Nephron progenitor cell (in vitro differentiated cells): ENCODE data around the gene LOXL3.

Experiments
- DNase-seq: peaks from one replicate; pipeline ENCODE4 v3.0.0; 2021
- H3K27ac Mint-ChIP-seq: 2 replicates; pipeline ENCODE4 v1.8.0; 2021; ENCODE audit warnings: mild to moderate bottlenecking, moderate library complexity, mixed read lengths
- H3K27me3 Mint-ChIP-seq: 2 replicates; pipeline ENCODE4 v1.8.0; 2021; ENCODE audit warnings: mild to moderate bottlenecking, low read depth, mixed read lengths; ENCODE audit not compliant: poor library complexity
- H3K36me3 Mint-ChIP-seq: 2 replicates; pipeline ENCODE4 v1.8.0; 2021; ENCODE audit warnings: low read depth, mixed read lengths
- H3K4me1 Mint-ChIP-seq: 2 replicates; pipeline ENCODE4 v1.8.0; 2021; ENCODE audit warnings: mixed read lengths
- H3K4me3 Mint-ChIP-seq: 2 replicates; pipeline ENCODE4 v1.8.0; 2021; ENCODE audit warnings: mild to moderate bottlenecking, moderate library complexity, mixed read lengths
- H3K9me3 Mint-ChIP-seq: 2 replicates; pipeline ENCODE4 v1.8.0; 2021; ENCODE audit warnings: mild to moderate bottlenecking, moderate library complexity, mixed read lengths
- CTCF ChIP-seq: fragments of 200-600 bp; sonication (generic); IDR thresholded peaks from 2 replicates; pipeline ENCODE4 v1.5.0; 2021; ENCODE audit warnings: antibody characterized with exemption

LOXL3 gene

GRCh38 chr2:74593826-74594772 lies 40.4 kb upstream of the LOXL3 start:
- H3K9me3 Mint-ChIP-seq = no peaks in the 10 kb centered on the region
- TF ChIP-seq CTCF = no peak
- H3K36me3 Mint-ChIP-seq = no peaks in the 10 kb centered on the region
- H3K4me1 Mint-ChIP-seq = peaks cover 4% of the 10 kb centered on the region
- DNase-seq = no peak
- H3K27me3 Mint-ChIP-seq = peaks cover 76% of the 10 kb centered on the region
- H3K27ac Mint-ChIP-seq = peak overlapping the region; percentile 45
- no peak overlapping the region for H3K4me3 Mint-ChIP-seq

- Mint-ChIP-seq H3K27ac (no peak overlapping the region), H3K27me3 (peaks cover 68% of the 10 kb centered on the region), H3K4me1 (peaks cover 4% of the 10 kb centered on the region), H3K4me3 (no peak overlapping the region), H3K9me3 (no peaks in the 10 kb centered on the region), H3K36me3 (no peaks in the 10 kb centered on the region)
- TF ChIP-seq CTCF = no peak
- no peak for DNase-seq
Observed at GRCh38 chr2:74588664-74589063, 34.9 kb upstream of the LOXL3 start.

- DNase-seq = peak; percentile 61
- Mint-ChIP-seq H3K27me3 (peaks cover 62% of the 10 kb centered on the region), H3K36me3 (no peaks in the 10 kb centered on the region), H3K4me3 (no peak overlapping the region), H3K4me1 (peaks cover 4% of the 10 kb centered on the region), H3K9me3 (no peaks in the 10 kb centered on the region), H3K27ac (no peak overlapping the region)
- TF ChIP-seq CTCF = peak; percentile 67
Observed at GRCh38 chr2:74587664-74588277, 34.0 kb upstream of the LOXL3 start.

GRCh38 chr2:74585406-74586185 lies 31.9 kb upstream of the LOXL3 start:
- no peak for DNase-seq
- peaks cover 4% of the 10 kb centered on the region for H3K4me1 Mint-ChIP-seq
- no peaks in the 10 kb centered on the region for H3K36me3 Mint-ChIP-seq
- no peak for TF ChIP-seq CTCF
- no peaks in the 10 kb centered on the region for H3K9me3 Mint-ChIP-seq
- peaks cover 55% of the 10 kb centered on the region for H3K27me3 Mint-ChIP-seq
- H3K4me3 Mint-ChIP-seq = no peak overlapping the region
- H3K27ac Mint-ChIP-seq = no peak overlapping the region

GRCh38 chr2:74584088-74584645 lies 30.4 kb upstream of the LOXL3 start:
- DNase-seq = no peak
- Mint-ChIP-seq H3K4me1 (peaks cover 4% of the 10 kb centered on the region), H3K27ac (peak overlapping the region; percentile 34), H3K27me3 (peaks cover 51% of the 10 kb centered on the region), H3K36me3 (no peaks in the 10 kb centered on the region), H3K4me3 (no peak overlapping the region), H3K9me3 (no peaks in the 10 kb centered on the region)
- TF ChIP-seq CTCF = no peak
